Neural cell (in vitro differentiated cells): ENCODE data around the gene DHX36. TPM values are rescaled to one million over a fixed set of nuclear protein-coding genes. Genes with fewer than 3 reads are reported as not detected.
A peak's percentile ranks its signal among the peaks of the same experiment; 100 is the strongest.

Experiments used
- H2AFZ ChIP-seq: fragments of 200-600, 300-800 bp; sonication (generic), shearing (Covaris generic); 2 replicates; pipeline ENCODE4 v1.6.0; 2014; ENCODE audit warnings: low read depth, mild to moderate bottlenecking, antibody characterized with exemption, low read length, moderate library complexity
- H3F3A ChIP-seq: fragments of 200-600 bp; shearing (Covaris generic); 2 replicates; pipeline ENCODE4 v1.6.1; 2016; ENCODE audit warnings: mild to moderate bottlenecking, moderate library complexity, mixed read lengths, antibody characterized with exemption, low read length; ENCODE audit not compliant: insufficient read depth, poor library complexity, severe bottlenecking
- H3K27ac ChIP-seq: fragments of 200-600, 300-800 bp; sonication (generic), shearing (Covaris generic); 2 replicates; pipeline ENCODE4 v1.5.1; 2014; ENCODE audit warnings: mild to moderate bottlenecking, low read length, moderate library complexity
- H3K27me3 ChIP-seq: fragments of 300-800, 200-600 bp; sonication (generic), shearing (Covaris generic); 2 replicates; pipeline ENCODE4 v1.6.0; 2014; ENCODE audit warnings: mild to moderate bottlenecking, low read depth, low read length, moderate library complexity; ENCODE audit not compliant: insufficient read depth
- H3K36me3 ChIP-seq: fragments of 300-800, 200-600 bp; sonication (generic), shearing (Covaris generic); 2 replicates; pipeline ENCODE4 v1.5.1; 2014; ENCODE audit warnings: mild to moderate bottlenecking, antibody characterized with exemption, low read length, moderate library complexity; ENCODE audit not compliant: insufficient read depth
- H3K4me2 ChIP-seq: fragments of 300-800, 200-600 bp; sonication (generic), shearing (Covaris generic); 2 replicates; pipeline ENCODE4 v1.6.0; 2014; ENCODE audit warnings: mild to moderate bottlenecking, low read length
- H3K4me3 ChIP-seq: fragments of 300-800, 200-600 bp; sonication (generic), shearing (Covaris generic); 2 replicates; pipeline ENCODE4 v1.5.1; 2014; ENCODE audit warnings: mild to moderate bottlenecking, low read length, moderate library complexity
- H3K79me2 ChIP-seq: fragments of 200-600 bp; shearing (Covaris generic); replicated peaks from 2 replicates; pipeline ENCODE4 v1.6.0; 2014; ENCODE audit warnings: mild to moderate bottlenecking, low read length, moderate library complexity; ENCODE audit not compliant: insufficient read depth
- H3K9ac ChIP-seq: fragments of 300-800, 200-600 bp; sonication (generic), shearing (Covaris generic); 2 replicates; pipeline ENCODE4 v1.6.1; 2016; ENCODE audit warnings: mild to moderate bottlenecking, low read length, mixed read lengths
- H3K9me2 ChIP-seq: fragments of 200-600 bp; shearing (Covaris generic); 2 replicates; pipeline ENCODE4 v1.6.1; 2016; ENCODE audit warnings: mild to moderate bottlenecking, low read length, mixed read lengths; ENCODE audit not compliant: insufficient read depth
- H3K9me3 ChIP-seq: fragments of 200-600, 300-800 bp; sonication (generic), shearing (Covaris generic); 2 replicates; pipeline ENCODE4 v1.6.1; 2016; ENCODE audit warnings: mild to moderate bottlenecking, mixed run types, low read length, moderate library complexity, mixed read lengths
- H4K20me1 ChIP-seq: fragments of 200-600 bp; shearing (Covaris generic); 2 replicates; pipeline ENCODE4 v1.6.1; 2016; ENCODE audit warnings: mild to moderate bottlenecking, mixed run types; ENCODE audit not compliant: insufficient read depth
- CTCF ChIP-seq: fragments of 450-650 bp; IDR thresholded peaks from 2 replicates; pipeline ENCODE4 v1.5.1; 2014; ENCODE audit warnings: antibody characterized with exemption, mild to moderate bottlenecking, moderate library complexity; ENCODE audit not compliant: poor library complexity, severe bottlenecking
- EP300 ChIP-seq: fragments of 450-650 bp; conservative IDR thresholded peaks from 2 replicates; pipeline ENCODE4 v1.6.1; 2014; ENCODE audit warnings: antibody characterized with exemption, mild to moderate bottlenecking, moderate library complexity; ENCODE audit not compliant: poor library complexity, severe bottlenecking
- RAD21 ChIP-seq: fragments of 450-650 bp; conservative IDR thresholded peaks from 2 replicates; pipeline ENCODE4 v1.6.1; 2014; ENCODE audit warnings: antibody characterized with exemption, mild to moderate bottlenecking, moderate library complexity
- REST ChIP-seq: IDR thresholded peaks from 2 replicates; pipeline ENCODE4 v1.6.1; 2012; ENCODE audit warnings: borderline replicate concordance
- SMC3 ChIP-seq: fragments of 450-650 bp; conservative IDR thresholded peaks from 2 replicates; pipeline ENCODE4 v1.6.1; 2014; ENCODE audit warnings: antibody characterized with exemption, mild to moderate bottlenecking, moderate library complexity; ENCODE audit not compliant: poor library complexity
- polyA plus RNA-seq: library from polyadenylated mRNA; depleted of rRNA; stranded (reverse); fragments of >200 nt; gene quantifications from 2 replicates; pipeline ENCODE4 v1.2.3, GENCODE V29; 2014

The DHX36 gene
- polyA plus RNA-seq, 1 donor from 2014 or later: 189 TPM

DNA sequence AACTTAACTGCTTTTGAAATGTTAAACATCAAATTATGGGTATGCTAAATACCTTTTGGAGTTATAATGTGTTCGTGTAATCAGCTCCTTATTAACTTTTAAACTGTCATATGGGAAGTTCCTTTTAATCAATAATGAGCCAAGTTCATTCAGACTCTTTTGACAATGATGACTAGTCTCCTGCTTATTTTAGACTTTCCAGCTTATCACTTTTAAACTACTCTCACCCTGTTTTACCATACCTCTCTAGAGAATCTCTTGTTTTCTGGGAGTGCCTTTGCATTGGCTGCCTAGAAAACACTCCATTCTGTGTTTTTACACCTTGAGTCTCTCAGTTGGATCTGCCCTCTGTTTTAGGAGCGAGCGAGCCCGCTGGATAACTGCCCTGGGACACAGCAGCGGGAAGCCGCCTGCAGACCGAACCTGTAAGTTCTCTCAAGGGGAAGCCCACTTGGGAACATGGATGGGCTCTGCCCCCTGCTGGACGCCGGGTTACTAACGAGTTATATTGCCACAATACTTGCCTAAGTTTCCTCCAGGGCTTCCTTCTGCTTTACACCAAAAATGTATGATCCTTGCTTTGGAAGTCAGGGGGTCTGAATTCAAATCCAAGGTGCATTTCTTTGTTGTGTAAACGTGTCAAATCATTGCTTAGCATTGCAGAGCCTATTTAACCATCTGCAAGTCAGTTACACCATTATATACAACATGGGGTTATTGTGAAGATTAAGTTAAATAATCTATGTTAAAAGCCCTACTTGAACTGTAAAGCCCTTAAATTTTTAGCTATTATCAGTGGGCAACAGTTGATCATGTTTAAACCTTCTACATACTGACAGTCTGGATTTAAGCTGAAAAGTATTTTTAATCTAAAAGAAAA, 71.3 kb downstream of the DHX36 start:
- H3K36me3 ChIP-seq: peaks cover 17% of the 10 kb centered on the region

GRCh38 chr3:154251610-154252009, 72.7 kb downstream of the DHX36 start:
- Histone ChIP-seq H3K9me2 (no peaks in the 10 kb centered on the region), H3K27ac (no peak overlapping the region), H3K4me2 (no peak overlapping the region), H3K36me3 (peaks cover 10% of the 10 kb centered on the region), H3F3A (no peaks in the 10 kb centered on the region), H3K9me3 (no peaks in the 10 kb centered on the region), H2AFZ (no peak overlapping the region), H3K27me3 (no peaks in the 10 kb centered on the region), H3K4me3 (no peak overlapping the region), H3K9ac (no peak overlapping the region), H4K20me1 (no peaks in the 10 kb centered on the region), H3K79me2 (no peaks in the 10 kb centered on the region)
- no peak for TF ChIP-seq REST

More for the DNA sequence above, 71.3 kb downstream of the DHX36 start:
- Histone ChIP-seq H3K9ac (no peak overlapping the region), H3K27ac (no peak overlapping the region), H4K20me1 (no peaks in the 10 kb centered on the region), H3K4me2 (no peak overlapping the region), H2AFZ (no peak overlapping the region), H3K27me3 (no peaks in the 10 kb centered on the region), H3K9me2 (no peaks in the 10 kb centered on the region), H3K79me2 (no peaks in the 10 kb centered on the region), H3K9me3 (no peaks in the 10 kb centered on the region), H3F3A (no peaks in the 10 kb centered on the region), H3K4me3 (no peak overlapping the region)
- TF ChIP-seq REST: no peak
- peak; percentile 94 for TF ChIP-seq SMC3
- no peak for TF ChIP-seq EP300
- TF ChIP-seq RAD21: peak; percentile 91
- TF ChIP-seq CTCF: peak; percentile 89
